Measurements from ENCODE around the gene CAMTA1.
A peak's percentile ranks its signal among the peaks of the same experiment; 100 is the strongest.
"Not testable (repeated sequence)": the region's sequence is repeated elsewhere in the genome, so short reads cannot be mapped to it uniquely, and the experiment has no call there.

The CAMTA1 gene

DNA sequence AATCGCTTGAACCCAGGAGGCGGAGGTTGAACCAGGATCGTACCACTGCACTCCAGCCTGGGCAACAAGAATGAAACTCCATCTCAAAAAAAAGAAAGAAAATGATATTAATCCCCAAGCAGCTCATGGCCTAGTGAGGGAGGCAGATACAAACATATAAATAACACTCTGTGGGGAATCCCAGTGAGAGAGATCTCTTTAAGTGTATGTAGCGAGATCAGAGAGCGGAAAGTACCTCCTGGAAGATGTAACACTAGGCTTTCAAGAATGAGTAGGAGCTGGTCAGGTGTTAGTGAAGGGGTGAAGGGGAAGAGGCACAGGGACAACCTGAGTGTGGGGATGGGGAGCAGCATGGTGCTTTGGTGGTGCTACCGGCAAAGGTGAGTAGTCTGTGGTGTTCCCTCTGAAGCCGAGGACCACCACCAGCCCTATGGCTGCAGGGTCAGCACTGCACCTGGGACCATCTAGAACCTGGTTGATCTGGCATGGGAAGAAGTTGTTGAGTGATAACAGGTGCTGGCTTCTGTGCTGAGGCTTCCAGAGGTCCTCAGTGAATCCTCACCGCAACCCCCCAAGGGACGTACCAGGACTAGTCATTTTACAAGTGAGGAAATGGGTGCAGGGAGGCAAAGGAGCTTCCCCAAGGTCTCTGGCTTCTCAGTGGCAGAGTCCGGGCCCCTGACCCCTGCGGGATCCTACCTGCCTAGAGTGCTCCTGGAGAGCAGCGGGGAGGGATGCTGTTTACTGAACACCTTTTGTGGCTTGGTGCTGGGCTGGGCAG is 618.2 kb downstream of the CAMTA1 start:
- H3K36me3 ChIP-seq (ENCODE audit: control insufficient read depth, insufficient read depth, low read length), result no peaks in the 10 kb centered on the region
- no peak overlapping the region for H3K4me3 ChIP-seq (ENCODE audit: low read depth, low read length)
- H3K27ac ChIP-seq (ENCODE audit: low read depth, low read length), result no peak overlapping the region
- H3K9ac ChIP-seq (ENCODE audit: low read length), result no peak overlapping the region
- H3K27me3 ChIP-seq (ENCODE audit: control insufficient read depth, insufficient read depth, low read length), result no peaks in the 10 kb centered on the region
- peaks cover 19% of the 10 kb centered on the region for H3K4me1 ChIP-seq (ENCODE audit: control insufficient read depth, insufficient read depth, low read length)
- H3K9me3 ChIP-seq (ENCODE audit: control insufficient read depth, insufficient read depth, low read depth, low read length), result peaks cover 17% of the 10 kb centered on the region

DNA sequence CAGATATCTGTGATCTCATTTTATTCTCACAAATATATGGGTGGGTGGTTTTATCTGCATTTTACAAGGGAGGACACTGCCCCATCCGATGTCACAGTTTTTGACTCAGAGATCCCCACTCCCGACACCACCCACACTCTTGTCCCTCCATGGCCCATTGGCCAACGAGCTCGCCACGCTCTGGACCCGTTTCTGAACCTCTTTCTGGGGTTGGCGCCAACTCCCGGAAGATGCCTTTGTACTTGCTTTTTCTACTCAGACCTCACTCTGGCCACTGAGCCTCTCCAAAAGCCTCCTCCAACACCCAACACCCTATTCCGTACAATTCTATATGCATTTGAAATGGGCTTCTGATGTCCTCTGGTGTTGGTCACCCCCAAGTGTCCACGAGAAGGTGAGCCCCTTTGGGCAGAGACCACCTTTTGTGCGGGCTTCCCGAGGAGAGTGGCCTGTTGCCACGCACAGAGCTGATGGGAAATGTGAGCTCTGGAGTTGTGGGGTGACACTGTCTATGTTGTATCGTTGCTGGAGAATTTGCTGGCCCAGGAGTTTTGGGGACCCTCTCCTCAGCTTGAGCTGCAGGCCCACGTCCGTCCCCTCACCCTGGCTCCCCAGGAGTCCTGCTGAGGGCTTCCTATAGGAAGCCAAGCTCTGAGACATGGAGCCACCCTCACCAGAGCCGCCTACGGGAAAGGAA is 618.9 kb downstream of the CAMTA1 start:
- peaks cover 14% of the 10 kb centered on the region for H3K9me3 ChIP-seq (ENCODE audit: control insufficient read depth, insufficient read depth, low read depth, low read length)
- no peak overlapping the region for H3K4me3 ChIP-seq (ENCODE audit: low read depth, low read length)
- no peak overlapping the region for H3K27ac ChIP-seq (ENCODE audit: low read depth, low read length)
- H3K27me3 ChIP-seq (ENCODE audit: control insufficient read depth, insufficient read depth, low read length), result no peaks in the 10 kb centered on the region
- H3K36me3 ChIP-seq (ENCODE audit: control insufficient read depth, insufficient read depth, low read length), result no peaks in the 10 kb centered on the region
- no peak overlapping the region for H3K9ac ChIP-seq (ENCODE audit: low read length)
- peaks cover 19% of the 10 kb centered on the region for H3K4me1 ChIP-seq (ENCODE audit: control insufficient read depth, insufficient read depth, low read length)

DNA sequence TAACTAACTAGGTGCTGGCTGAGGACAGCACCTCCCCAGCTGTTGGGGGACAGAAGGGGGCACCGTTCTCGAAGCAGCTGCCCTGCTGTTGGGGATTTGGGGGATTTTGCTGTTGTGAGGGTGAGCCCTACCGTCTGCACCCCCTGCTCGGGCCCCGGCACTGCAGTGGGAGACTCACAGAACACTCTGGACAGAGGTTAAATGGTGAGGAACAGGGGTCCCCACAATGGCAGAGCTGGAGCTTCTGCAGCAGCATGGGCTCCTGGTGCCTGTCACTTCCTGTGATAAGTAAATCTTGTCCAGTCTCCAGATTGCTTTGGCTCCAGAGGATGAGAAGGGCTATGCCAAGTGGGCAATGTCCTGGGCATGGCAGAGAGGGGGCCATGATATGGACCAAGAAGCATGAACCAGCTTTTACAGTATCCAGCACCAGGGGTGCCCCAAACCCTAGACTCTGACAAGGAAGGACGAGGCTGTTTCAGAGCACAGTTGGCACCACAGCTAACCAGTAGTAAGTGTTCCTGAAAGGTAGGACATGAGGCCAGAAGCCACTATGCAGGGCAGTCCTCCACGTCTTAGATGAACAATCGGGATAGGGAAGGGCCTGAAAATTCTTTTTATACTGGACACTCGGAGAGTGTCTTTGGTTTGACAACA is 620.7 kb downstream of the CAMTA1 start:
- Histone ChIP-seq H3K27me3 (ENCODE audit: control insufficient read depth, insufficient read depth, low read length) (no peaks in the 10 kb centered on the region), H3K27ac (ENCODE audit: low read depth, low read length) (no peak overlapping the region), H3K4me3 (ENCODE audit: low read depth, low read length) (no peak overlapping the region), H3K9ac (ENCODE audit: low read length) (no peak overlapping the region), H3K36me3 (ENCODE audit: control insufficient read depth, insufficient read depth, low read length) (no peaks in the 10 kb centered on the region), H3K9me3 (ENCODE audit: control insufficient read depth, insufficient read depth, low read depth, low read length) (no peaks in the 10 kb centered on the region), H3K4me1 (ENCODE audit: control insufficient read depth, insufficient read depth, low read length) (peaks cover 19% of the 10 kb centered on the region)

GRCh38 chr1:7406641-7407543 is 621.6 kb downstream of the CAMTA1 start:
- Histone ChIP-seq H3K27ac (ENCODE audit: low read depth, low read length) (no peak overlapping the region), H3K9ac (ENCODE audit: low read length) (peak overlapping the region; percentile 20), H3K9me3 (ENCODE audit: control insufficient read depth, insufficient read depth, low read depth, low read length) (no peaks in the 10 kb centered on the region), H3K27me3 (ENCODE audit: control insufficient read depth, insufficient read depth, low read length) (no peaks in the 10 kb centered on the region), H3K4me3 (ENCODE audit: low read depth, low read length) (no peak overlapping the region), H3K36me3 (ENCODE audit: control insufficient read depth, insufficient read depth, low read length) (no peaks in the 10 kb centered on the region), H3K4me1 (ENCODE audit: control insufficient read depth, insufficient read depth, low read length) (peaks cover 16% of the 10 kb centered on the region; the same call in 1 of the 2 replicates)

GRCh38 chr1:7407544-7407895 is 622.3 kb downstream of the CAMTA1 start:
- Histone ChIP-seq H3K9me3 (ENCODE audit: control insufficient read depth, insufficient read depth, low read depth, low read length) (no peaks in the 10 kb centered on the region), H3K4me1 (ENCODE audit: control insufficient read depth, insufficient read depth, low read length) (peaks cover 9% of the 10 kb centered on the region; the same call in 1 of the 2 replicates), H3K27ac (ENCODE audit: low read depth, low read length) (no peak overlapping the region), H3K9ac (ENCODE audit: low read length) (peak overlapping the region; percentile 20), H3K36me3 (ENCODE audit: control insufficient read depth, insufficient read depth, low read length) (no peaks in the 10 kb centered on the region), H3K27me3 (ENCODE audit: control insufficient read depth, insufficient read depth, low read length) (no peaks in the 10 kb centered on the region), H3K4me3 (ENCODE audit: low read depth, low read length) (no peak overlapping the region)

DNA sequence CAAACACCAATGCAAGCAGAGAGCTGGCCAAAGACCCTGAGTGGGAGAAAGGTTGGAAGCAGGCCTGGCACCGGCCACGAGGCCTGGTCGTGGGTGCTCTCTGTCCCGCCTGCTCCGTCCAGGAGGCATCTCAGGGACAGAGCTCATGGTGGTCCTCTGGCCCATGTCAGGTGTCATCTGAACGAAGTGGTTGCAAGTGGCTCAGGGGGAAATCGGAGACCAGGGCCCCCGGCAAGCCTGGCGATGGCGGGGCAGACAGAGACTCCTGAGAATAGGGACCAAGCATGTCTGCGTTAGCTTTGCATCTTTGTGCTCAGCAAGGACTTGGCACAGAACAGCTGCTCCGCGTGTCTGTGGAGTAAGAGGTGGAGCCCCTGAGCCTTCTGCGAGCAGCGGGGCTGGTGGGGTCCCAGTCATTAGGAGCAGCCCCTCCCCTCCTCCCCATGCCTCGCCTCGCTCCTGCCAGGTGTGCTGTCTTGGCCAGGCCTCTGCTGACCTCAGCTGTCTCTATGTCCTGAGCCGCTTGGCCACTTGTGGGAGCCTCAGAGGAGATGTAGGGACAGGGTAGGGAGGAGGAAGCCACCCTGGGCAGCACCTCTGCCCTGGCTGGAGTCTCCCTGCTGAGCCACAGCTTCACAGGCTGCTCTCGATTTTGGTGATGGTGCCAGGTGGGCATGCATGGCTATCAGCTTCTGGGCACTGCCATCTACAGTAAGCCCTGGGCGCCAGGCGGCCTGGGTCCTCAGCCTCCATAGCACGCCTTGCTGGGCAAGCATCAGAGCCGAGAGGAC is 622.9 kb downstream of the CAMTA1 start:
- Histone ChIP-seq H3K9me3 (ENCODE audit: control insufficient read depth, insufficient read depth, low read depth, low read length) (no peaks in the 10 kb centered on the region), H3K9ac (ENCODE audit: low read length) (no peak overlapping the region), H3K27me3 (ENCODE audit: control insufficient read depth, insufficient read depth, low read length) (no peaks in the 10 kb centered on the region), H3K27ac (ENCODE audit: low read depth, low read length) (no peak overlapping the region), H3K4me1 (ENCODE audit: control insufficient read depth, insufficient read depth, low read length) (peaks cover 6% of the 10 kb centered on the region; the same call in 1 of the 2 replicates), H3K36me3 (ENCODE audit: control insufficient read depth, insufficient read depth, low read length) (no peaks in the 10 kb centered on the region), H3K4me3 (ENCODE audit: low read depth, low read length) (no peak overlapping the region)

DNA sequence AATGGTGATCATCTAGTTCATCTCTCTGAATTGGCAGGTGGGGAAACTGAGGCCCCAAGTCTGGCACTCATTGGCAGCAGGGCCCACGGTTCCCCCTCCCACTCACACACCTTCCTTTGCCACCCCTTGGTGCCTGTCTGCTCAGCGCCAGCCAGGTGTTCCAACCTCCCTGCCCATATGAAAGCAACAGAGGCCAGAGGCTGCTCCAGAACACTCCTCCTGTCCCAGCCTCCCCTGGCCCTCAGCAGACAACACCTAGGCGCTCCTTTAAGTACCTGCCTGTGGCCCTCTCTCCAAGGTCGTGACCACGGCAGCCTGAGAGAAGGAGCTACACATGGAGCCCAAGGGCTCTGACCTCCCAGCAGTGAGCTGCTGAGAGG is 623.5 kb downstream of the CAMTA1 start:
- no peak overlapping the region for H3K27ac ChIP-seq (ENCODE audit: low read depth, low read length)

DNA sequence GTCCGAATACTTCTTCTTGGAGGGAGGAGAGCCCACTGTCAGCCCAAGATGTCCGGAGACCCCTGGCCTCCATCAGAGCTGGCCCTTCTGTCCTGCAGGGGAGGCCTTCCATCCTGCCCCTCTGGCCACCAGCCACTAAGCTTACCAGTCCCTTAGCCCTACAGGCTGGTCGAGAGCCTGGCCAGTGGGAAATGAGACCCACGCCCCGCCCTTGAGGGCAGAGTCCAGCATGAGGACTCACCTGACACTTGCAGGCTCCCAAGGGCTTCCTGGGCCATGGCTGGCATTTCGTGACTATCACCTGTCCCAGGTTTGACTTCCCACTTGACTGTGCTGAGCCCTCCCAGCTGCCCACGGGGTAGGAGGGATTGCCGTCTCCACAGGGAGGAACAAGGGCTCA is 624.0 kb downstream of the CAMTA1 start:
- no peaks in the 10 kb centered on the region for H3K9me3 ChIP-seq (ENCODE audit: control insufficient read depth, insufficient read depth, low read depth, low read length)
- no peak overlapping the region for H3K4me3 ChIP-seq (ENCODE audit: low read depth, low read length)
- H3K27me3 ChIP-seq (ENCODE audit: control insufficient read depth, insufficient read depth, low read length), result no peaks in the 10 kb centered on the region
- peaks cover 6% of the 10 kb centered on the region; the same call in 1 of the 2 replicates for H3K4me1 ChIP-seq (ENCODE audit: control insufficient read depth, insufficient read depth, low read length)
- H3K9ac ChIP-seq (ENCODE audit: low read length), result no peak overlapping the region
- H3K36me3 ChIP-seq (ENCODE audit: control insufficient read depth, insufficient read depth, low read length), result no peaks in the 10 kb centered on the region
- no peak overlapping the region for H3K27ac ChIP-seq (ENCODE audit: low read depth, low read length)

More for the DNA sequence above, 623.5 kb downstream of the CAMTA1 start:
- Histone ChIP-seq H3K9ac (ENCODE audit: low read length) (no peak overlapping the region), H3K4me1 (ENCODE audit: control insufficient read depth, insufficient read depth, low read length) (peaks cover 6% of the 10 kb centered on the region; the same call in 1 of the 2 replicates), H3K36me3 (ENCODE audit: control insufficient read depth, insufficient read depth, low read length) (no peaks in the 10 kb centered on the region), H3K4me3 (ENCODE audit: low read depth, low read length) (no peak overlapping the region), H3K27me3 (ENCODE audit: control insufficient read depth, insufficient read depth, low read length) (no peaks in the 10 kb centered on the region), H3K9me3 (ENCODE audit: control insufficient read depth, insufficient read depth, low read depth, low read length) (no peaks in the 10 kb centered on the region)

GRCh38 chr1:7410156-7410555 is 624.9 kb downstream of the CAMTA1 start:
- no peaks in the 10 kb centered on the region for H3K9me3 ChIP-seq (ENCODE audit: control insufficient read depth, insufficient read depth, low read depth, low read length)
- no peaks in the 10 kb centered on the region for H3K36me3 ChIP-seq (ENCODE audit: control insufficient read depth, insufficient read depth, low read length)
- no peak overlapping the region for H3K4me3 ChIP-seq (ENCODE audit: low read depth, low read length)
- H3K9ac ChIP-seq (ENCODE audit: low read length), result no peak overlapping the region
- H3K27ac ChIP-seq (ENCODE audit: low read depth, low read length), result no peak overlapping the region
- no peaks in the 10 kb centered on the region for H3K27me3 ChIP-seq (ENCODE audit: control insufficient read depth, insufficient read depth, low read length)
- peaks cover 6% of the 10 kb centered on the region; the same call in 1 of the 2 replicates for H3K4me1 ChIP-seq (ENCODE audit: control insufficient read depth, insufficient read depth, low read length)

- not testable (repeated sequence) for H3K27me3 ChIP-seq (ENCODE audit: control insufficient read depth, insufficient read depth, low read length); H3K36me3 ChIP-seq (ENCODE audit: control insufficient read depth, insufficient read depth, low read length); H3K4me1 ChIP-seq (ENCODE audit: control insufficient read depth, insufficient read depth, low read length); H3K27ac ChIP-seq (ENCODE audit: low read depth, low read length); H3K4me3 ChIP-seq (ENCODE audit: low read depth, low read length); H3K9ac ChIP-seq (ENCODE audit: low read length)
- H3K9me3 ChIP-seq (ENCODE audit: control insufficient read depth, insufficient read depth, low read depth, low read length), result peaks cover 18% of the 10 kb centered on the region
These were observed 632.4 kb downstream of the CAMTA1 start for GRCh38 chr1:7417618-7418017.
